Smooth muscle cell (in vitro differentiated cells): ENCODE results near the gene NNT. TPM values are rescaled to one million over a fixed set of nuclear protein-coding genes. Genes with fewer than 3 reads are reported as not detected.
"Not testable (repeated sequence)": the region's sequence is repeated elsewhere in the genome, so short reads cannot be mapped to it uniquely, and the experiment has no call there.

ENCODE experiments used
- DNase-seq: peaks from one replicate; lab custom pipeline; 2025; ENCODE audit not compliant: unreplicated experiment; lab: John Stamatoyannopoulos, UW
- H2AFZ ChIP-seq: fragments of 200-600 bp; sonication (generic); 2 replicates; pipeline ENCODE4 v1.6.0; 2016; ENCODE audit warnings: antibody characterized with exemption, low read depth, mild to moderate bottlenecking
- H3F3A ChIP-seq: fragments of 200-600 bp; sonication (generic); 2 replicates; pipeline ENCODE4 v1.6.0; 2017; ENCODE audit warnings: antibody characterized with exemption, low read depth
- H3K27ac ChIP-seq: fragments of 200-600 bp; sonication (generic); 2 replicates; pipeline ENCODE4 v1.5.1; 2016; ENCODE audit warnings: low read depth, mild to moderate bottlenecking
- H3K27me3 ChIP-seq: fragments of 200-600 bp; sonication (generic); 2 replicates; pipeline ENCODE4 v1.6.1; 2016; ENCODE audit warnings: low read depth, mild to moderate bottlenecking
- H3K36me3 ChIP-seq: fragments of 200-600 bp; sonication (generic); 2 replicates; pipeline ENCODE4 v1.5.1; 2016; ENCODE audit warnings: low read depth
- H3K4me1 ChIP-seq: fragments of 200-600 bp; sonication (generic); 2 replicates; pipeline ENCODE4 v1.5.1; 2016; ENCODE audit warnings: low read depth
- H3K4me2 ChIP-seq: fragments of 200-600 bp; sonication (generic); 2 replicates; pipeline ENCODE4 v1.6.0; 2016; ENCODE audit warnings: mild to moderate bottlenecking
- H3K4me3 ChIP-seq: fragments of 200-600 bp; sonication (generic); 2 replicates; pipeline ENCODE4 v1.5.1; 2016; ENCODE audit warnings: mild to moderate bottlenecking
- H3K79me2 ChIP-seq: fragments of 200-600 bp; sonication (generic); 2 replicates; pipeline ENCODE4 v1.6.0; 2016; ENCODE audit warnings: low read depth, mild to moderate bottlenecking
- H3K9ac ChIP-seq: fragments of 200-600 bp; sonication (generic); 2 replicates; pipeline ENCODE4 v1.6.0; 2016; ENCODE audit warnings: low read depth
- H3K9me3 ChIP-seq: fragments of 200-600 bp; sonication (generic); replicated peaks from 2 replicates; pipeline ENCODE4 v1.5.1; 2016; ENCODE audit warnings: low read depth
- H4K20me1 ChIP-seq: fragments of 200-600 bp; sonication (generic); 2 replicates; pipeline ENCODE4 v1.6.0; 2016; ENCODE audit warnings: low read depth
- CTCF ChIP-seq: fragments of 200-600 bp; sonication (generic); IDR thresholded peaks from 2 replicates; pipeline ENCODE4 v1.5.1; 2017; ENCODE audit warnings: borderline replicate concordance, mild to moderate bottlenecking, antibody characterized with exemption; ENCODE audit not compliant: insufficient read depth, poor library complexity, severe bottlenecking
- WGBS: methylation state at CpG from one replicate; pipeline ENCODE4 v1.1.7; 2016; ENCODE audit warnings: low lambda C conversion rate; 5-methylcytosine and 5-hydroxymethylcytosine counted together
- polyA plus RNA-seq: library from polyadenylated mRNA; unstranded; fragments of >200 nt; fragmentation: Nextera tagmentation; extraction: Ambion mirVana; gene quantifications from 2 replicates; pipeline ENCODE4 v1.2.1, GENCODE V29; 2016
- total RNA-seq: library from RNA; depleted of rRNA; stranded (reverse); fragments of >200 nt; gene quantifications from 2 replicates; pipeline ENCODE4 v1.2.3, GENCODE V29; 2014

Gene NNT
- total and polyA plus RNA-seq, 2 experiments from 2014 or later = 26.8 to 49.8 TPM

- no peaks in the 10 kb centered on the region for H3K79me2 ChIP-seq
- no peak overlapping the region for H3K4me3 ChIP-seq
- WGBS = 99% methylated on average over 4 of the region's 4 CpGs
- peaks cover 8% of the 10 kb centered on the region for H3K36me3 ChIP-seq
- H3F3A ChIP-seq = no peaks in the 10 kb centered on the region
- no peak overlapping the region for H3K27ac ChIP-seq
- H4K20me1 ChIP-seq = peaks cover 3% of the 10 kb centered on the region
- H3K27me3 ChIP-seq = no peaks in the 10 kb centered on the region
- H3K9ac ChIP-seq = no peak overlapping the region
- no peak overlapping the region for H2AFZ ChIP-seq
- H3K4me1 ChIP-seq = no peaks in the 10 kb centered on the region
- no peak overlapping the region for H3K4me2 ChIP-seq
- no peak for DNase-seq
- no peaks in the 10 kb centered on the region for H3K9me3 ChIP-seq
- TF ChIP-seq CTCF = no peak
These were observed 101.3 kb downstream of the NNT start for GRCh38 chr5:43704243-43704642.

GRCh38 chr5:43706576-43706975 is 103.6 kb downstream of the NNT start:
- WGBS = 88% methylated on average over 1 of the region's 1 CpG
- DNase-seq, H2AFZ ChIP-seq: not testable (repeated sequence)

DNA sequence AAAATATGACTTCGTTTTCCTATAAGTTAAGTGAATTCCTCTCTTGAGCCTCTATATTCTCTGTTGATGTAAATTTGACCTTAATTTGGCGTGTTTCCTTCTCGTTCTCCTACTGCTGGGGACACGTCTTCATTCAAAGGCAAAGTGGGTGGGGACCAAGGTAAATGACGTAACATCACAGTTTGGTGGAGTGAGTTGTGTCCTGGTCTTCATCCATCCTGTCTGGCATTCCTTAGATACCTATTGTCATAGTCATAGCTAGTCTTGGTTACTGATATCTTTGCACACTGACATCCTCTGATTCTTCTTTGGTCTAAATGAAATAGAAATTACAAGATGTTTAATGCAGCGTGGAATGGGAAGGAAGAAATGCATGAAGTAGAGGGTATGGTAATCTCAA is 108.5 kb downstream of the NNT start:
- TF ChIP-seq CTCF = no peak
- no peak overlapping the region for H3K27ac ChIP-seq
- no peaks in the 10 kb centered on the region for H3K4me1 ChIP-seq
- no peaks in the 10 kb centered on the region for H3K36me3 ChIP-seq
- H3K4me3 ChIP-seq = no peak overlapping the region
- H3F3A ChIP-seq = no peaks in the 10 kb centered on the region
- no peaks in the 10 kb centered on the region for H4K20me1 ChIP-seq
- no peaks in the 10 kb centered on the region for H3K27me3 ChIP-seq
- DNase-seq = no peak
- no peak overlapping the region for H3K9ac ChIP-seq
- no peak overlapping the region for H3K4me2 ChIP-seq
- H2AFZ ChIP-seq = no peak overlapping the region
- H3K9me3 ChIP-seq = no peaks in the 10 kb centered on the region
- no peaks in the 10 kb centered on the region for H3K79me2 ChIP-seq
- WGBS = 72% methylated on average over 6 of the region's 6 CpGs

More at GRCh38 chr5:43706576-43706975, 103.6 kb downstream of the NNT start:
- not testable (repeated sequence) for H3K4me1 ChIP-seq, H3K79me2 ChIP-seq, H3K4me3 ChIP-seq, H3F3A ChIP-seq, H3K27me3 ChIP-seq, H3K36me3 ChIP-seq, H3K9ac ChIP-seq, H3K4me2 ChIP-seq, H4K20me1 ChIP-seq, H3K9me3 ChIP-seq, H3K27ac ChIP-seq

GRCh38 chr5:43712081-43712480 is 109.1 kb downstream of the NNT start:
- Histone ChIP-seq H3K4me3 (no peak overlapping the region), H3K9ac (no peak overlapping the region), H4K20me1 (no peaks in the 10 kb centered on the region), H3K27me3 (no peaks in the 10 kb centered on the region), H3K4me1 (no peaks in the 10 kb centered on the region), H3K36me3 (no peaks in the 10 kb centered on the region), H3K9me3 (no peaks in the 10 kb centered on the region), H3K27ac (no peak overlapping the region), H3K79me2 (no peaks in the 10 kb centered on the region), H3F3A (no peaks in the 10 kb centered on the region), H3K4me2 (no peak overlapping the region), H2AFZ (no peak overlapping the region)
- no peak for TF ChIP-seq CTCF
- no peak for DNase-seq
- WGBS = 97% methylated on average over 3 of the region's 3 CpGs

DNA sequence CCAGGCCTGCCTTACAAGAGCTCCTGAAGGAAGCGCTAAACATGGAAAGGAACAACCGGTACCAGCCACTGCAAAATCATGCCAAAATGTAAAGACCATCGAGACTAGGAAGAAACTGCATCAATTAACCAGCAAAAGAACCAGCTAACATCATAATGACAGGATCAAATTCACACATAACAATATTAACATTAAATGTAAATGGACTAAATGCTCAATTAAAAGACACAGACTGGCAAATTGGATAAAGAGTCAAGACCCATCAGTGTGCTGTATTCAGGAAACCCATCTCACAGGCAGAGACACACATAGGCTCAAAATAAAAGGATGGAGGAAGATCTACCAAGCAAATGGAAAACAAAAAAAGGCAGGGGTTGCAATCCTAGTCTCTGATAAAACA is 116.8 kb downstream of the NNT start:
- H3K79me2 ChIP-seq, H3K4me3 ChIP-seq: not testable (repeated sequence)
- WGBS = 91% methylated on average over 3 of the region's 3 CpGs

More for the DNA sequence above, 116.8 kb downstream of the NNT start:
- H2AFZ ChIP-seq, H4K20me1 ChIP-seq, H3K9me3 ChIP-seq, H3K4me1 ChIP-seq, H3F3A ChIP-seq, H3K9ac ChIP-seq, H3K27me3 ChIP-seq, H3K36me3 ChIP-seq, DNase-seq, H3K4me2 ChIP-seq, H3K27ac ChIP-seq: not testable (repeated sequence)
